Measurements from ENCODE around the gene NUP160. TPM values are rescaled to one million over a fixed set of nuclear protein-coding genes. Genes with fewer than 3 reads are reported as not detected.

The NUP160 gene
- polyA plus RNA-seq, 3 donors = 10.6 to 15.7 (median 10.9) TPM

DNA sequence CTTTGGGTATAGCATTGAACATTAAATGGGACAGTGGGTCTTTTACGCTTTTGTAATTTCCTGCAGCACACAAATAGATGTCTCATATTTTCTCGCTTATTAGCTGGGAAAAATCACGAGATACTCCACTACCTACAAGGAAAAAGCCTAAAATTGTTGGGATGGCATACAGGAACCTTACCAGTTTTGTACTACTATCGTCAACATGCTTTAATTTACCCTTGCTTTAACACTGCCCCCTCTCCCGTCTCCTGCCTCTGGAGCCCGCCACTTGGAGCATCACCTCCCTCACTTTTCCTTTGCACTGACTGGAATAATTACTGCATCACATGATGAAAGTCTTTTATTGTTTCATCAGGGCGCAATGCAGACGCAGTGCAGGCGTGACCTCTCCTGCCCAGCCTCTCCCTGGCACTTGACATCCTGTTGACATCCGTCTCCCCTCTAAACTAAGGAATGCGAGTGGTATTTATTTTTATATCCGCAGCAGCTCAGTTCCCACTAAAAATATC is 80.0 kb downstream of the NUP160 start:
- H3K9ac ChIP-seq (ENCODE audit: insufficient read depth, low read length, poor library complexity, severe bottlenecking) = peak overlapping the region; percentile 87
- H3K27me3 Mint-ChIP-seq (ENCODE audit: low read depth in 3 of 3) = peaks cover 0 to 3% (median 0%) of the 10 kb centered on the region in 3 donors

DNA sequence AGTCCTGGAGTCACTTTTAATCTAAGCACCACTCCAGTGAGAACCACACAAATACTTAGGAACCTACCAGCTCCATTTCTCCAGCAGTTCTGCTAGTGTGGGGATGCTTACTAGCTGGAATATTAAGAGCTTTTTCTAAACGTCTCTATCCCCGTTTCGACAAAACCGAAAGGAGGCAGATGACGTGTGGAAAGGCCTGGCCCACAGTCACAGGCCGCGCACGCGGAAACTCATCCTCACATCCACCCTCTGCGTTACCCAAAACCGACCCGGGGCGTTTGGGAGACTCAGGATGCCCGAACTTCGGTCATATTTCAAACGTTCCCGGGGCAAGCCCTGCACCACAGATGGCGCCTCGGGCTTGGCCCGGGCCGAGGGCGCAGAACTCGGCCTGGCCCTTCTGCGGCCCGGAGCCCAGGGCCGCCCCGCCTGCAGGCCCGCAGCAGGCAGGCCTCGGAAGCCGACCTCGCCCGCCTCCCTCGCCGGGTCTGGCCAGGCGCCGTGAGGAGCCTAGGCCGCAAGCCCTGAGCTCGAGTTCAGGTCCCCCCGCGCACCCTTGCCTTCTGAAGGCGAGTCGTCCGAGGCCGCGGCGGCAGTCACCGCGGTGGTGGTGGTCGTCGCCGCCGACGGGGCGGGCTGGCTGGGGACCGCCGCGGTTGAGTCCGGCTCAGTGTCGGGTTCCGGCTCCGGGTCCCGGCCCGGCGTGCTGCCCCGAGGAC is 81.5 kb downstream of the NUP160 start:
- peak overlapping the region; percentile 77 for H2AFZ ChIP-seq (ENCODE audit: insufficient read depth, low read depth, low read length, poor library complexity, severe bottlenecking)
- peak; percentile 51 to 80 (median 62) for DNase-seq
- peaks cover 6% of the 10 kb centered on the region for H4K20me1 ChIP-seq (ENCODE audit: insufficient read depth, low read length)
- H3K4me1 Mint-ChIP-seq = peaks cover 19% of the 10 kb centered on the region
- H3K4me1 ChIP-seq (ENCODE audit: control insufficient read depth in 1 of 2, insufficient read depth in 2 of 2, low read length in 2 of 2) = peaks cover 17 to 18% of the 10 kb centered on the region in 2 donors
- intact Hi-C loops (cut with micrococcal nuclease) = loop anchor here (2.0 to 10.0 kb wide), 3 partner anchors 124 to 192 kb away; partner anchors contain the start of genes MTCH2 (in 2 of the 2), KBTBD4 (in 1 of the 2) and NDUFS3 (in 1 of the 2)
- H3K27me3 ChIP-seq (ENCODE audit: control insufficient read depth in 2 of 2, insufficient read depth in 2 of 2, low read length in 2 of 2) = no peaks in the 10 kb centered on the region
- peak overlapping the region; percentile 91 to 93 for H3K27ac ChIP-seq (ENCODE audit: low read depth in 1 of 2, low read length in 2 of 2)
- no peaks in the 10 kb centered on the region for H3K9me3 ChIP-seq (replicated peaks in 1 of 2; ENCODE audit: control insufficient read depth in 1 of 2, insufficient read depth in 1 of 2, low read length in 2 of 2)
- H3K27me3 Mint-ChIP-seq (ENCODE audit: low read depth in 3 of 3) = peaks cover 0 to 3% (median 0%) of the 10 kb centered on the region in 3 donors
- H3K36me3 ChIP-seq (replicated peaks in 1 of 2; ENCODE audit: control insufficient read depth in 1 of 2, insufficient read depth in 2 of 2, low read length in 2 of 2) = peaks cover 25 to 33% of the 10 kb centered on the region in 2 donors
- H3K4me3 ChIP-seq (replicated peaks in 1 of 3; ENCODE audit: low read depth in 2 of 3, low read length in 3 of 3) = peak overlapping the region; percentile 80 to 99 (median 80)
- H3K79me2 ChIP-seq (ENCODE audit: insufficient read depth, low read length) = peaks cover 55% of the 10 kb centered on the region
- TF ChIP-seq, protein P1, sequence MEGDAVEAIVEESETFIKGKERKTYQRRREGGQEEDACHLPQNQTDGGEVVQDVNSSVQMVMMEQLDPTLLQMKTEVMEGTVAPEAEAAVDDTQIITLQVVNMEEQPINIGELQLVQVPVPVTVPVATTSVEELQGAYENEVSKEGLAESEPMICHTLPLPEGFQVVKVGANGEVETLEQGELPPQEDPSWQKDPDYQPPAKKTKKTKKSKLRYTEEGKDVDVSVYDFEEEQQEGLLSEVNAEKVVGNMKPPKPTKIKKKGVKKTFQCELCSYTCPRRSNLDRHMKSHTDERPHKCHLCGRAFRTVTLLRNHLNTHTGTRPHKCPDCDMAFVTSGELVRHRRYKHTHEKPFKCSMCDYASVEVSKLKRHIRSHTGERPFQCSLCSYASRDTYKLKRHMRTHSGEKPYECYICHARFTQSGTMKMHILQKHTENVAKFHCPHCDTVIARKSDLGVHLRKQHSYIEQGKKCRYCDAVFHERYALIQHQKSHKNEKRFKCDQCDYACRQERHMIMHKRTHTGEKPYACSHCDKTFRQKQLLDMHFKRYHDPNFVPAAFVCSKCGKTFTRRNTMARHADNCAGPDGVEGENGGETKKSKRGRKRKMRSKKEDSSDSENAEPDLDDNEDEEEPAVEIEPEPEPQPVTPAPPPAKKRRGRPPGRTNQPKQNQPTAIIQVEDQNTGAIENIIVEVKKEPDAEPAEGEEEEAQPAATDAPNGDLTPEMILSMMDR (IDR thresholded peaks at IDR 0.05) = no peak
- under 1% methylated on average over 62 of the region's 65 CpGs for WGBS (ENCODE audit: insufficient coverage)
- H3K4me2 ChIP-seq (replicated peaks; ENCODE audit: extremely low read depth, low read length, poor library complexity, severe bottlenecking) = peak overlapping the region; percentile 83
- peak overlapping the region; percentile 88 to 92 for H3K4me3 Mint-ChIP-seq
- peak overlapping the region; percentile 94 to 100 (median 97) for H3K27ac Mint-ChIP-seq
- H3K9me3 Mint-ChIP-seq = no peaks in the 10 kb centered on the region
- peak overlapping the region; percentile 99 for H3K9ac ChIP-seq (ENCODE audit: insufficient read depth, low read length, poor library complexity, severe bottlenecking)
- H3K36me3 Mint-ChIP-seq = peaks cover 16 to 33% of the 10 kb centered on the region in 2 donors

More for the DNA sequence above, 80.0 kb downstream of the NUP160 start:
- H3K4me1 ChIP-seq (ENCODE audit: control insufficient read depth in 1 of 2, insufficient read depth in 2 of 2, low read length in 2 of 2) = peaks cover 17 to 18% of the 10 kb centered on the region in 2 donors
- no peaks in the 10 kb centered on the region for H3K27me3 ChIP-seq (ENCODE audit: control insufficient read depth in 2 of 2, insufficient read depth in 2 of 2, low read length in 2 of 2)
- 0% methylated on average over 4 of the region's 12 CpGs for WGBS (ENCODE audit: insufficient coverage)
- no peaks in the 10 kb centered on the region for H3K9me3 ChIP-seq (replicated peaks in 1 of 2; ENCODE audit: control insufficient read depth in 1 of 2, insufficient read depth in 1 of 2, low read length in 2 of 2)
- H3K36me3 ChIP-seq (replicated peaks in 1 of 2; ENCODE audit: control insufficient read depth in 1 of 2, insufficient read depth in 2 of 2, low read length in 2 of 2) = peaks cover 11 to 19% of the 10 kb centered on the region in 2 donors
- peak overlapping the region; percentile 51 to 84 (median 80) for H3K4me3 ChIP-seq (replicated peaks in 1 of 3; ENCODE audit: low read depth in 2 of 3, low read length in 3 of 3)
- H2AFZ ChIP-seq (ENCODE audit: insufficient read depth, low read depth, low read length, poor library complexity, severe bottlenecking) = peak overlapping the region; percentile 88
- H3K27ac Mint-ChIP-seq = peak overlapping the region; percentile 99 to 100 (median 100)
- peak overlapping the region; percentile 91 to 93 for H3K27ac ChIP-seq (ENCODE audit: low read depth in 1 of 2, low read length in 2 of 2)
- no peaks in the 10 kb centered on the region for H3K9me3 Mint-ChIP-seq
- H3K36me3 Mint-ChIP-seq = peaks cover 7 to 18% of the 10 kb centered on the region in 2 donors
- H3K4me2 ChIP-seq (replicated peaks; ENCODE audit: extremely low read depth, low read length, poor library complexity, severe bottlenecking) = peak overlapping the region; percentile 83
- DNase-seq = peak; percentile 34 to 52 (median 41)
- intact Hi-C loops (cut with micrococcal nuclease) = loop anchor here (5.0 to 10.0 kb wide), 2 partner anchors 126 to 193 kb away; partner anchors contain the start of genes KBTBD4 (in 1 of the 2), MTCH2 (in 1 of the 2) and NDUFS3 (in 1 of the 2)
- peak overlapping the region; percentile 88 to 95 for H3K4me3 Mint-ChIP-seq
- TF ChIP-seq, protein P1 (IDR thresholded peaks at IDR 0.05) = no peak
- H4K20me1 ChIP-seq (ENCODE audit: insufficient read depth, low read length) = no peaks in the 10 kb centered on the region
- H3K4me1 Mint-ChIP-seq = peaks cover 19% of the 10 kb centered on the region
- H3K79me2 ChIP-seq (ENCODE audit: insufficient read depth, low read length) = peaks cover 40% of the 10 kb centered on the region
